ENCODE data around the gene C2CD4D. TPM values are rescaled to one million over a fixed set of nuclear protein-coding genes. Genes with fewer than 3 reads are reported as not detected.
A peak's percentile ranks its signal among the peaks of the same experiment; 100 is the strongest.

Gene C2CD4D
- total RNA-seq, 1 donor from 2014 or later, result not detected

DNA sequence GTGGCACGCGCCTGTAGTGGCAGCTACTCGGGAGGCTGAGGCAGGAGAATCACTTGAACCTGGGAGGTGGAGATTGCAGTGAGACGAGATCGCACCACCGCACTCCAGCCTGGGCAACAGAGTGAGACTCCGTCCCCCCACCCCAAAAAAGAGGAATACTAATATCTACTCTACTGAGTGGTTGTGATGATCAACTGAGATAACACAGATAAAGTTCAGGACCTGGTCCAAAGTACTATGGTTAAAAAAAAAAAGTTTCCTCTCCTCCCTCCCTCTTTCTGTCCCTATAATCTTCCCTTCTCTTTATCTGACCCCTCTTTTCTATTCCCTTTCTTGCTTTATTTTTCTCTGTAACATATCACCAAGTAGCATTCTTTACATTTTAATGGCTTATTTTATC is 4.0 kb downstream of the C2CD4D start:
- no peak for DNase-seq (ENCODE audit: low read depth)

DNA sequence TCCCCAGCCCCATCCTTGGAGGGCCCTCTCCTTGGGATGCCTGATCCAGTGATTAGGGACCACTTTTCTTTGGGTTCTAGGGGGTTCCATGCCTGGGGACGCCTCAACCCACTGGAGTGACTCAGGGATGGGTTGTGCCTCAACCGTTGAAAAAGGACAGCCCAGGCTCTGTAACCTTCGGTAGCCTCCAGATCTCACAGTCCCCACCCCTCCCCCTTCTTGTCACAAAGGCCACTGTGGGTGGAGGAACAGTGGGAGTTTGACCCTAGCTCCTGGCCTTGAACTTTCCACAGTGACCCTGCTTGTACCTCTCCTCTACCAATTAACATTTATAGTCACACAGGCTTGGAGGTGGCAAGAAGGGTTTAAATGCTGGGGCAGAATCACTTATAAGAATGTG is 5.4 kb downstream of the C2CD4D start:
- DNase-seq (ENCODE audit: low read depth), result no peak

DNA sequence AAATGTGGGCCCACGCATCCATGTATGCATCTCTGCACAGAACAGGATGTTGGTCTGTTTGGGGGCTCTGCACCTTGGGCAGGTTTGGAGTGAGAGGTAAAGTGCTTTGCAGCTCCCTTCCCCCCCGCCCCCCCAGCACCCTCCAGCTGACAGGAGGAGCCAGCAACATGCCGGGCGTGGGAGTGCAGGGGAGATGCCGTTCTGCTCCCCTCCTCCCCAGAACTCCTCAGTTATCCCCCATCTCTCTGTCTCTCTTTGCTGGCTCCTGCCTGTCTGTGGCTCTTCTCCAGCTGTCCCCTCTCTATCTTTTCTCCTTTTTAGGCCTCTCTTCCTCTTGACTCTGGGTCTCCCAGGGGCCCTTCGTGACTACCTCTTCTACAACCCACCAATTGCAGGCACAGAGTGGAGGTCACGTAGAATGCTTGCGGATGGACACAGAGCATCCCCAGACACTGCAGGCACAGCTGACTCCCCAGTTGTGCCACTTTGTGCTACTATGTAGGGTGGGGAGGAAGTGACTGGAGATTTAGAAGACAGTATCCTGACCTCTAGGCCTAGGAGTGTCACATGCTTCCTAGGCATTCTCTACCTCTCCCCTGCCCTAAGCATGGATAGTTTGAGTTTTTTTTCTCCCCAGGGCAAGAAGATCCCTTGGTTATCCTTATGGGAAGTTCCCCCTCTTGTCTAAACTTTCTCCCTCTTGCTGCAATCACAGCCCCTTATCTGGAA is 6.3 kb downstream of the C2CD4D start:
- DNase-seq (ENCODE audit: low read depth), result no peak

DNA sequence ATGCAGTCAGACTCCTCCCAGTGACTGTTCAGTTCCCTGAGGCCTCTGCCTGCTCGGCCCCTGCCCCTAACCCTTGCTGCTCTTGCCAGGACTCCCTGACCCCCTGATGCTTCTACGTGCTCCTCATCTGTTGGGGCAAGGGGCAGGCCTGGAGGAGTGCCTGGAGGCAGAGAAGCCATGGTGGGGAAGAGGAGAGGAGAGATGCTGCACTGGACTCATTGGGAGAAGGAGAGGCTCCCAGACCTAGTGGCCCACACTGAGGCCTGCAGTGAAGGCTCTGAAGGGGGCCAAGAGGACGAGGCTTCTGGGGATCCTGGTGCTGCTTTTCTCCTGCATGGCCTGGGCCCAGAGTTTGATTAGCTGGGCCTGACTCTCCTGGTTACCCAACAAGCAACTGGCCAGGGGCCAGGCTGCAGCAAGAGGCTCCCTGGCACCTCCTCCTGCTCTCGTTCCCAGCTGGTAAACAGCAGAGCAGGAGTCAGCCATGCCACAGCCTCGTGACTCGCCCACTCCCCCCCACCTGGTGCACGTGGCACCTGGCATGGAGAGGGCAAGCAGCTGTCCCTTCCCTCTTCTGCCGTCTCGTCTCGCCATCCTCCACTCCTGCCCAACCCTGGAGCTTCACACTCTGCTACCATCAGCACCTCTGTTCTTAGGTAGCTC is 7.2 kb downstream of the C2CD4D start:
- DNase-seq (ENCODE audit: low read depth), result peak; percentile 88

DNA sequence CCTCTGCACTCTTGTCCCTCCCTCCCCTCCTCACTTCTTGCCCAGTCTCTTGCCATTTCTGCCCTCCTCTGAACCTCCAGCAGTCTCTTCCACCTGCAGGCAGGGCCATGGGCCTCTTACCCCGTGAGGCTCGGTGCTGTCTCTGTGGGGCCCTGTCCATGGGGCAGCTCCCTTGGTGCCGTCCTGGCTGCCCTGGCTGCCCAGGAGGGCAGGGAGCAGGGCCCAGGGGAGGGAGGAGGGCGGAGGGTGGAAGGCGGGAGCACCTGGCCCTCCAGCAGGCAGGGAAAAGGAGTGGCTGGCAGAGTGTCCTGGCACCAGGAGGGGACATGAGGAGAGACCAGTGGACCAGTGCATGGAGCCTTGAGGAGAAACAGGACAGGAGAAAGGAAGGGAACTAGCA is 8.0 kb downstream of the C2CD4D start, which contains the start of gene RORC:
Gene RORC, minus strand, starts transcription at position 198 of the 400 bp plus-strand sequence. Its CDS starts 38 bp downstream, at position 160.
- no peak for DNase-seq (ENCODE audit: low read depth)

DNA sequence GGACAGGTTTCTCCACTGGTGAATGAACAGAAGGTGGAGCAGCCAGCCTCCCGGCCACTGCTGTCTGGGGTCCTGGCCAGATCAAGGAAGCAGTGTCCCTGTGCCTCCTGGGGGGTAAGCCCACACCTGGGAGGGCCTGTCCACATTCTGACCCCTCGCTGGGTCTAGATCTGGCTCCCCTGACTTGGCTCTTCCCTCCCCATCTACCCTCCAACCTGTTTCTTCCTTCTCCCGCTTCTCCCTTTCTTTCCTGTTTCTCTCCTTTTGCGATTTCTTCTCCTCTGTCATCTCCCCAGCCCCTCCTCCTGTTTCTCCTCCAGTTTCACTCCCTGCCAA is 8.4 kb downstream of the C2CD4D start:
- no peak for DNase-seq (ENCODE audit: low read depth)

DNA sequence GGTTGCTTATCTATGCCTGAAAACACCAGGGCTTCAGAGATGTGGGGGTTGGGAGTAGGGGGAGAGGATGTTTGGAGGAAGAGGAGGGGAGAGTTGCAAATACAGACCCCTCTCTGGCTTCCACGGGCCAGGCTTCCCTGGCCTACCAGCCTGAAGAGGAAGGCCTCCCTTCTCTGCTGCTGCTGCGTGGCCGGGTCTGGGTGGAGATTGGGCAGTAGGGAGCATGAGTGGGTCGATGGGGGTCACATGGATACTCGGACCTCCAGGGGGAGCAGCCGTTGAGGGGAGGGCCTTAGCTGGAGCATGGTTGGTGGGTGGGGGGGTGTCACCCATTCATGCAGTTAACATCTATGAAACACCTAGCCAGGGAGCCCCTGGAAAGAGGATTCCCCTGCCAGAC is 9.6 kb downstream of the C2CD4D start:
- no peak for DNase-seq (ENCODE audit: low read depth)

DNA sequence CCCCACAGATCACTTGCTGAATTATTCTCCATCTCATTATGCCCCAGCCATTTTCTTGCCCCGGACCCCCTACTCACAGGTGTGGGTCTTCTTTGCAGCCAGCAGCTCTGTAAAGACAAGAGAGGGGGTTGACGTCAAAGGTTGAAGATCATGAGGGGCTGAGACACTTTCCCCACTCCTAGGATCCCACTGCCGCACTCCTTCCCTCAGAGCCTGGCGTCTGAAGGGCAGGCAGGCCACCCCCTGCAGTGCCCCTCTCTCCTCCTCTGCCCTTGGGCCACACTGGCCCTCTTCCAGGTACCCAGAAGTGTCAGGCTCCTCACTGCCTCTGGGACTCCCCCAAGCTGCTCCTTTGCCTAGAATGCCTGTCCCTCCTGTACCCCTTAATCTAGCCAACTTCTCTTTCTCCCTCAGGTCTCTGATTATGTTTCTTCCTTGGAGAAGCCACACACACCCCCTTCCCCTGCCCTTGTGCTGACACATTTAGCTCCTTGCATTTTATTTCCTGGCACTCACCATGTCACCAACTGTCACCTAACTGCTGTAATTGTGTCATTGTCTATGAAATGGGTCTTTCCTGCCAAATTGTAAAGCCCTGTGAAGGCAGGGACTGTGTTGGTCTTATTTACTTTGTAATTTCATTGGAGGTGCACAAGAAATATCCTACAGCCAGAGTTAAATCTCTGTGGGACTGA is 10.1 kb downstream of the C2CD4D start:
- no peak for DNase-seq (ENCODE audit: low read depth)

DNA sequence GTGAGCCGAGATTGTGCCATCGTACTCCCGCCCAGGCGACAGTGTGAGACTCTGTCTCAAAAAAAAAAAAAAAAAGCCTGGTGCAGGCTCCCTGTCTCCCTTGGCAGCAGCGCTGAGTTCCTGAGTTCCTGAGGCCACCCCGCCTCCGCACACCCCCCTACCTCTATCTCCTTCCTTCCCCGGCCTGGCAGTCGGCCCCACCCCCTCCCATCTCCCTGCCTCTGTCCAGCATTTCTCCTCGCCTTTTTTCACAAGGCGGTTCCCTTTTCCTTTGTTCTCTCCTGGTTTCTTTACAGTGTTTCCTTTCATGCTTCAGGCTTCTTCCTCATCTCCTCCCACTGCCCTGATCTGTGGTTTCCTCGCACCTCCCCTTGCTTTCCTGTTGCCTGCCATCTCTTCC is 10.7 kb downstream of the C2CD4D start:
- DNase-seq (ENCODE audit: low read depth), result peak; percentile 32

DNA sequence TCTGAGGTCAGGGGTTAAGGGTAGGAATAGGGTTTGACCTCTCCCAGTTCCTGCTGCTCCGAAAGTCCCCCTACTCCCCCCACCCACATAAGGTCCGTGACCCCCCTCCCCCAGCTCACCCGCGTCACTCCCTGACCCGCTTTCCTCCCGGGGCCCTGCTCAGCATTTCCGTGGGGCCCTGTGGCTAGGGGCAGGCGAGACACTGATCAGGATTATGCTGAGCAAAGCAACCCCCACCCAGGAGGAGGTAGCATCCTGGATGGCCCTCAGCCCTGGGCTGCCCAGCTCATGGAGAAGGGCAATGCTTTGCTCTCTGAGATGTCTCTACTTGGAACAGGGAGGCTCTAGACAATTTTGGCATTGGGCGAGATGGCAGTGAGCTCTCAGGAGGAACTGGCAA is 11.8 kb downstream of the C2CD4D start:
- no peak for DNase-seq (ENCODE audit: low read depth)

DNA sequence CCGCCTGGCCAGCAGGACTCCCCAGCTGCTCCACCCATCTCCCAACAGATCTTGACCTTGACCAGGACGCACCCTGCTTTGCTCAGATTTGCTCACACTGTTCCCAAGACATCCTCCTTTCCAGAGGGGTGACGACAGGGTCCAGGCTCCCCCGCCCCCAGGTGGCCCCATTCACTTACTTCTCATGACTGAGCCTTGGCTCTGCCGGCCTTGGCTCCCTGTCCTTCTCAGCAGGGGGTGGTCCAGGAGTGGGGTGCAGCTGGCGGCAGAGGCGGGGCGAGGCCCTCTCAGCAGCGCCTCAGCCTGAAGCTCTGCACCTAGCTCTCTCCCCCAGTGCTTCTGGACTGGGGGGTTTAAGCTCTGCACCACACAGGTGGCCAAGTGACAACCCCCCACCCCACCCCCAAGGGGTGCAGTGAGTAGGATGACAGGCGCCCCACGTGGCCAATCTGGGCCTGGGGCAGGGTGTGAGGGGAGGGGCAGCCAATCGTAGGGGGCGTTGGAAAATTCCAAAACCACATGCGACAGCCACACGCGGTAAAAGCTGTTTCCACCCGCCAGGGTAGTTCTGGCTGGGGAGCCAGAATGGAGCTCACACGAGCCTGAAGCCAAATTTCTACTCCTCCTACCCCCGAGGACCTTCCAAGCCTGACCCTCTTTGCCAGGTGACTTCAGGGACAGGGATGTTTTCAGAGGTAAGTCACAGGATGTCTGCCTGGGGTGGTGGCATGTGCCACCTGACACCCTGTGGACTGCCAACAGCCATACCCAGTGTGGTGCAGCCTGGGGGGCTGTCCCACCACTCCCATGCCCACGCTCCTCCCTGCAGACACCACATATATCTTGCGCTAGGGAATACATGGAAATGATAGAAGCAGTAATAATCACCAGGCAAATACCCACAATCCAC is 13.6 kb downstream of the C2CD4D start:
- no peak for DNase-seq (ENCODE audit: low read depth)

DNA sequence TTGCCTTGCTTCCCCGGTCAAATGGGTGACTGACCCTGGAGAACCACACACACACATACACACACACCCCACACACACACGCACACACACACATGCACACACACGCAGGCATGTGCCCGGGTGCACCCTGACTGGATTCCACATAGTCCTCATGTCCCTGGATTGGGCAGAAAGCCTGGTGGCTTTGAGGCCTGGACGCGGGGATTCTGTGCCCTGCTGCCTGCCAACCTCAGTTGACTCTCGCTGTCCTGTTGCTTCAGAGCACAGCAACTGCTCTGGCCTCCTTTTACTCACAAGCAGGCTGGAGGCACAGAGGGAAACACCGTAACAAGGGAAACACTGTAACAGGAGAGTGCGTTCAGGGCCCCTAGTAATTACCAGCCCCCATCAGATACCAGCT is 14.4 kb downstream of the C2CD4D start:
- peak; percentile 38 for DNase-seq (ENCODE audit: low read depth)

DNA sequence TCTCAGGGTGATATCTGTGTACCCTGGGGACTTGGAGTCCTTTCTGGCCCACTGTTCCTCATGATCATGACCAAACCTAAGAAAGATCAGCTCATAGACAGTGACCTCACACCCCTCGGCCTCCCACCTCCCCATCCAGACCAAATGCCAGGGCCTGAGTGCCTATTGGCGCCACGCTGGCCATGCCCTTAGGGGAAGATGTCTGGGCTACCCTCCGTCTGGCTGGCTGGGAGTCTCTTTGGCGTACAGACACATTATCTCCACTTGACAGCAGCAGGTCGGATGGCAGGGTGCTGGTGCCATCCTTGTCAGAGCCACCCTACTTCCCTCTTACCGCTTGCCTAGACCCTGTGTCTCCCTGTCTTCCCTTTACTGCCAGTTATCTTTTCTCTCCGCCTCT is 16.4 kb downstream of the C2CD4D start:
- no peak for DNase-seq (ENCODE audit: low read depth)

DNA sequence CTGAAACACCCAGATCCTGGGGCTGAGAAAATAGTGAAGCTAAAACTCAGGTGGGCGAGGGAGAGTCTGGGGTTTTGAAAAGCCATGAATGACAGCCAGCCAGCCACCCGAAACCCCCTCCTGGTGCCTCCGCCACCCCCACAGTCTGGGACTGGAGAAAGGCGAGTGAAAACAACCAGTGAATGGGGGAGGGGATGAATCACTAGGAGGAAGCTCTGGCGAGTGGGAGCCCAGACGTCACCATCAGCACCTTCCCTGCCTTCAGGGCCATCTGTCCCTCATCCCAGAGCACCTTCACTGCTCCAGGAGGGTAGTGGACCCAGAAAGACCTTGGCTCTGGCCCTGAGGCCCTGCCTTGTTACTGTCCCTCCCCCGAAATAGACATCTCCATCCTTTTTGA is 17.2 kb downstream of the C2CD4D start:
- no peak for DNase-seq (ENCODE audit: low read depth)

DNA sequence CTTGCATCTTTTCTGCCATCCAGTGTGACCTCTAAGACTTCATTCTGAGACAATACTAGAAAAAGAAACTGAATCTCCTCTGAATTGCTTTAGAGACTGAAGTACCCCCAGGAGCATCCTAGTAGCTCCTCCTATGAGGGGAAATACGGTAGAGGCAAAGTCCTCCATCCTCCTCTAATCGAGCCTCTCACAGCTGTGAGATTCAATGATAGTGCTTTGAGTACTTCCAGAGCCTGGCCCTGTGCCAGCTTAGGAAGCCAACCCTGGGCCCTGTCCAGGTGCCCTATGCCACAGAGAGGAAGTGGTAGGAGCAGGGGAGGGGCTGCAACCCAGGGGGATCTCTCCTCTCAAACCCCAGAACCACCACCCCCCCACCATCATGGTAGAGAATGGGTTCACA is 18.7 kb downstream of the C2CD4D start:
- DNase-seq (ENCODE audit: low read depth), result no peak

DNA sequence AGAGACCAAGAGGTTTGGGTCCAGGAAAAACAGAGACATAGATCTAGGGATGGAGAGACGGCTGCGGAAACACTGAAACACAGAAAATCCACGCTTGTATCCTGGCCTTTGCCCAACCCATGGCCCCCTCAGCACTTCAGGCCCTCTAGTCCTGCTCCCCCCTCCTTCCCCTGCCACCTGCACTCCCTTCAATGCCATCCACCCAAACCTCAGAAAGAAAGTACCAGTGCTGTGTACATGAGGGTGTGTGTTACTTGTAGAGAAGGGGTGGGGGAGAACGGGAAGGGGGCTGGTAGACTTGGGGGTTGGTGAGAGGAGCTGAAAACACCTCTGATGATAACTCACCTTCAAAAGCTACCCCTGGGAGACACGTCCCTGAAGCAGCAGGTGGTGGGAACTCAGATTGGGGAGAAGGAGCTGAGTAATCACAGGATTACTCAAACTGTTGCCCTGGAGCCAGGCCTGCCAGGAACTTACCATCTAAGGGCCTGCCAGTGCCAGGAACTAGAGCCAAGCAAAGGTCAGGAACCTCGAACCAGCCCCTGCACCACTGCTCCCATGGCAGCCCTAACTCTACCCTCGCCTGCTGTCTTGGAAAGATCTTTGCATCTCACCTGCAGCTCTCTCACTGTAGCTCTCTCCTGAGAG is 19.5 kb downstream of the C2CD4D start:
- no peak for DNase-seq (ENCODE audit: low read depth)

DNA sequence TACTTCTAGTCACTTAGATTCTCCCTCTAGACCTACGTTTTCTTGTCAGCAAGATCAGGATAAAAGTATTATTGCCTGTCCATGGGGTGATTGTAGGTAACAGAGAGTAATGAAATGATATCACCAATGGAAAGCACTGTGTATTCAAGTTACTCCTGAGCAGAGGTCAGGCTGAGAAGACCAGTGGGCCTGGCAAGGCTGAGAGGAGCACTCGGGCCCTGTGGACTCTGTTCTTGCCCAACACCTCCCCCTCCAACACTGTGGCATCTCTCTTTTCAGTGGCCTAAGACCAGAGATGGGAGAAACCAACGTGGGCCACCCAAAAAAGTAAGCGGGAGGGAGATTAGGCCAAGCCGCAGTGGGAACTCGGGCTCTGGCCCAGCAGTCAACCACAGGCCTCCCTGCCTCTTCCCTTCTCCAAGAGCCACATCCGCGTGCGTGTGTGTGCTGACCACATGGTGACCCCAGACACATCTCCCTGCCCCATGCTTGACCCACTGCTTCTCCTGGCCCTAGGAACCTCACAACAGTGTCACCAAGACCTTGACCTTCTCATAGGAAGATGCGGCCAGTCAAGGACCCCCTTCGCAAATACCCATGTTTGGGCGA is 20.3 kb downstream of the C2CD4D start:
- DNase-seq (ENCODE audit: low read depth), result no peak

DNA sequence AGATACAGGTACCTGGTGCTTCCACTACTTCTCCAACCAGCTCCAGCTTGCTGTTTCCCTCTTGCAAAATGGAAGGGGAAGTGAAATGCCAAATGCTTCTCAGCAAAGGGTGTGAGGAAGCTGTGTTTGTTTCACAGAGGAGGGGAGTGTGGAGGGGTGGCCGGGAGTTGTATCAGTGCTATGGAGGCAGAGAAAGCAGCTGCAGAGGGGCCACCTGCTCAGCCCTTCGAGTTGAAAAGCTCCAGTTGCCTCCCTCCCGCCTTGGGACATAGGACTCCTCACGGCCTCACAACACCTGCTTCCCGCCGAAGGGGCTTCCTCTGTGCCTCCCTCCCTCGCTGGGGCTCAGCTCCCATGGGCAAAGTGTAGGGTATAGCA is 22.3 kb downstream of the C2CD4D start:
- DNase-seq (ENCODE audit: low read depth), result no peak

DNA sequence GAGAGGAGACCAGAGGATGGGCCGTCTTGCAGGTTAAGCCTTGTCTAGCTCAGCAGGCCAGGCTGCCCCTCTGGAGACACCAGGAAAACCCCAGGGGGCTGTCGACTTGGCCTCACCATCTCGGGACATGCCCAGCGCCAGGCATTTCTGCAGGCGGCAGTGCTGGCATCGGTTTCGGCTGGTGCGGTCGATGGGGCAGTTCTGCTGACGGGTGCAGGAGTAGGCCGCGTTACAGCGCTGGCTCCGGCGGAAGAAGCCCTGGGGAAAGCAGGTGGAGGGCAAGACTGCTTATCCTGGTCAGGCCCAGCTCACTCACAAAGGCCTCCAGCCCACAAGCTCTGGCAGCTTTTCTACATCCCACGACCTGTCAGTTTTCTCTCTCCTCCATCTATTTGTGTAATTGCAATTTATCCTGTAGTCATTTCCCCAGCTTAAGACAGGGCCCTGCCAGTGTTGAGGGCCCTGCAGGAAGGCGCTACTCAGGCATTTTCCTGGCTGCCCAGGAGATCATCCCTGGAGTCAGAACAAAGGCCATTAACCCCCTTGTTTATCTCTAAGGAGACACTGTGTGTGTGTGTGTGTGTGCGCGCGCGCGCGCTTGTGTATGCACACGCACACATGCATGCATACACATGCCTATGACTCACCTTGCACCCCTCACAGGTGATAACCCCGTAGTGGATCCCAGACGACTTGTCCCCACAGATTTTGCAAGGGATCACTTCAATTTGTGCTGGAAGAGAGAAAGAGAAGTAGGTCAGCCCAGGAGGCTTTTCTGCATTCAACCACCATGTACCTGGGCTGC is 22.9 kb downstream of the C2CD4D start:
- no peak for DNase-seq (ENCODE audit: low read depth)

Data from myocyte (in vitro differentiated cells).